Effector memory CD8-positive, alpha-beta T cell (primary cell): ENCODE measurements around the gene GNG13.

Experiments
- ATAC-seq: fragments of 150-1000 bp; cut with Tn5 transposase; replicated peaks from 2 replicates; pipeline ENCODE4 v1.10.0; 2021; ENCODE audit warnings: mild to moderate bottlenecking, moderate library complexity
- DNase-seq, 3 experiments: peaks; one replicate each; pipeline ENCODE4 v3.0.0; 2021
- H3K27ac Mint-ChIP-seq, 2 donors: one replicate each; pipeline ENCODE4 v1.8.0; 2022; ENCODE audit warnings: mild to moderate bottlenecking in 2 of 2, mixed read lengths in 2 of 2, moderate library complexity in 2 of 2
- H3K27me3 Mint-ChIP-seq, 2 donors: one replicate each; pipeline ENCODE4 v1.8.0; 2022; ENCODE audit warnings: mixed read lengths in 2 of 2
- H3K36me3 Mint-ChIP-seq: one replicate; pipeline ENCODE4 v1.8.0; 2022; ENCODE audit warnings: mild to moderate bottlenecking, moderate library complexity, mixed read lengths; ENCODE audit not compliant: insufficient read depth
- H3K4me1 Mint-ChIP-seq, 2 donors: one replicate each; pipeline ENCODE4 v1.8.0; 2022; ENCODE audit warnings: low read depth in 2 of 2, mixed read lengths in 2 of 2
- H3K4me3 Mint-ChIP-seq, 2 donors: one replicate each; pipeline ENCODE4 v1.8.0; 2022; ENCODE audit warnings: mild to moderate bottlenecking in 2 of 2, mixed read lengths in 2 of 2, moderate library complexity in 2 of 2
- H3K9me3 Mint-ChIP-seq, 2 donors: one replicate each; pipeline ENCODE4 v1.8.0; 2022; ENCODE audit warnings: mixed read lengths in 2 of 2

GNG13 gene

DNA sequence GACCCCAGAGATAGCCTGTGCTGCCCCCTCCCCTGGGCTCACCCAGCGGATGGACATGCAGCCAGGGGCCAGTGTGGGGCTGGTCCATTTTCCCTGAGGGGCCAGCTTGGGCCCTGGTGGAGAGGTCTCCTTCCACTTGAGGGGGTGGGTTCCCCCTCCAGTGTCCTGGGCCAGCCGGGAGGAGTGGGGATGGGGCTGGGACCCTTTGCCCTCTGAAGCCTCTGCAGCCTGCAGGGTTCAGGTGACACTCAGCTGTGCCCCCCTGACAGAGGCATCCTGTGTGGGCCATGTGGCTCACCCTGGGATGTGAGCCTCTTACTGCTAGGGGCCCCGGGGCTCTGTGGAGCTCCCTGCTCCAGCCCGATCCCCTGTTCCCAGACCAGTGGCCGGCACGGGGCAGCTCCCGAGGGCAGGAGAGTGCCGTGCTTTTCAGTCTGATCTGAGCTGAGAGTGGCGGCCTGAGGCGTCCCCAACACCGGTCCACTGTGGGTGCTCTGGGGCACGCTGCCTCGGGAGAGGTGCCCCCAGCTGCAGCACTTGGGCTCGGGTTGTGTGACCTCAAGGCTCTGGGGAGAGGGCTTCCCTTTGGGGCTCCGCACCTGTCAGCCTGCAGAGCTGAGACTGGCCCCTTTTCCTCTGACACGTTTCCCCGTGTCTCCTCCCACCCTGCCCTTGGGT lies 439 bp upstream of the GNG13 start:
- peaks cover under 1% of the 10 kb centered on the region for H3K36me3 Mint-ChIP-seq
- DNase-seq (no peak), ATAC-seq (no peak)
- H3K27me3 Mint-ChIP-seq = peaks cover 0 to 39% of the 10 kb centered on the region in 2 donors
- no peaks in the 10 kb centered on the region for H3K9me3 Mint-ChIP-seq
- H3K4me3 Mint-ChIP-seq = no peak overlapping the region
- H3K27ac Mint-ChIP-seq = no peak overlapping the region
- no peaks in the 10 kb centered on the region for H3K4me1 Mint-ChIP-seq

DNA sequence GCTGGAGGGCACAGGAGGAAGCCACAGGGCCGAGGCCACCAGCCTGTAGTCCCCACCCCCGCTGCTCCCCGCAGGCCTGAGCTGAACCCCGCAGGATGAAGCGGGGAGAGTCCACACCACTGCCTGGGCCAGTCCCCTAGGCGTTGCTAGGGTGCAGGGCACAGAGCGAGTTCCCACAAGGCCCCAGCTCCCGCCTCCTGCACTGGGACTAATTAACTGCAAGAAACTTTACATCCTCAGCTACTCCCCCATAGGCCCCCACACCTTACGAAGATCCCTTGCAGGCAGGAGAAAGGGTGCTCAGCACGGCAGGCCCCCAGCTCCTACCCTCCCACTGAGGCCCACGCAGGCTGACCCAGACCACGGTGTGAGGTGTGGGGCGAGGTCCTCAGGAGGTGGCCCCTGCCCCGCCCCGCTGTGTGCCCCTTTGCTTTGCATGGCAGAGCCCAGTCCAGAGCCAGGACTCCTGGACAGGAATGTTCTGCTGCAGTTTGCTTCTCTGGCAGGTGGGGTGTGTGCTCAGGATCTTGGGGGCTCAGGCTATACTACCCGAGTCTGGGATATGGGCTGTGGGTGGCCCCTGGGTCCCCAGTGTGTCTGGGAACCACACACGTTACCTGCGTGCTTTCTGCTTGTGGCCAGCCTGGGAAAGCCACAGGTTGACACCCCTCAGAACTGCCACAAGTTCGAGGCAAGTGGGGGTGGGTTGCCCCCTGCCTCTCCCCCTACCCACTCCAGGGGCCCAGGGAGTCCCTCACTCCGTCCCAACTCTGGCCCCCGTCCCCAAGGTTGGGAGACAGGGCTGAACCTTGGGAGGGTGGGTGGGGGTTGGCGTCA lies 1.2 kb downstream of the GNG13 start:
- H3K9me3 Mint-ChIP-seq = no peaks in the 10 kb centered on the region
- no peaks in the 10 kb centered on the region for H3K36me3 Mint-ChIP-seq
- H3K4me3 Mint-ChIP-seq = no peak overlapping the region
- DNase-seq (no peak), ATAC-seq (no peak)
- no peak overlapping the region for H3K27ac Mint-ChIP-seq
- peaks cover 0 to 2% of the 10 kb centered on the region in 2 donors for H3K4me1 Mint-ChIP-seq
- H3K27me3 Mint-ChIP-seq = peaks cover 0 to 39% of the 10 kb centered on the region in 2 donors

DNA sequence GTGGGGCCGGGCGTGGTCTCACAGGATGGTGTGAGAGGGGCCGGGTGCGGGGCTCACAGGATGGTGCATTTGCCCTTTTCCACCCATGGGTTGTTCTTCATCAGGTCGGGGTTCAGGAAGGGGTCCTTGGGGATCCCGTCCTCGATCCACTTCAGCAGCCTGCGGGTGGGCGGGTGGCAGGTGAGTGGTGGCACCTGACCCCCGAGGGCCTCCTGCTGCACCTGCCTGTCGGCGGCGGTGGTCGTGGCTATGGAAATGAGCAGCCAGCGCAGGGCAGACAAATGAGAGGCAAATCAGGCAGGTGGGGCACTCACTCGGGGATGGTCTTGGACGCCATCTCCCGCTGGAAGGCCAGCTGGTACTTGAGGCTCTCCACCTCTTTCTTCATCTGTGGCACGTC lies 1.9 kb downstream of the GNG13 start:
- Mint-ChIP-seq H3K9me3 (no peaks in the 10 kb centered on the region), H3K4me1 (peaks cover 0 to 2% of the 10 kb centered on the region in 2 donors), H3K27ac (no peak overlapping the region), H3K4me3 (no peak overlapping the region), H3K36me3 (no peaks in the 10 kb centered on the region), H3K27me3 (peaks cover 0 to 39% of the 10 kb centered on the region in 2 donors)
- ATAC-seq (no peak), DNase-seq (no peak)

DNA sequence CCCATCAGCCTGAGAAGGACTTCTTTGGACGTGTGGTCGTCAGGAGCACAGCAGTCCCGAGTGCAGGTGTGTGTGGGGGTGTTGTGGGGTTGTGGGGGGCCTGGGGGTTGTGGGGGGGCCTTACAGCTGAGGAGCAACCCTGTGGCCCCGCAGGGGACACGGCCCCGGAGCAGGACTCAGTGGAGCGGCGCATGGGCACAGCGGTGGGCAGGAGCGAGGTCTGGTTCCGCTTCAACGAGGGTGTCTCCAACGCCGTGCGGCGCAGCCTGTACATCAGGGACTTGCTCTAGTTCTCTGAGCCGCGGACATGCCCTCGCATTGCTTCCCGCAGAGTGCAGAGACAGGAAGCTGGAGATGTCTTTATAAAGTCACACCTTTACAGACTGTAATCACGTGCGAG lies 2.8 kb downstream of the GNG13 start:
- Mint-ChIP-seq H3K4me1 (peaks cover 0 to 2% of the 10 kb centered on the region in 2 donors), H3K27ac (no peak overlapping the region), H3K4me3 (no peak overlapping the region), H3K27me3 (peaks cover 0 to 37% of the 10 kb centered on the region in 2 donors), H3K9me3 (no peaks in the 10 kb centered on the region), H3K36me3 (no peaks in the 10 kb centered on the region)
- ATAC-seq = no peak
- no peak for DNase-seq

DNA sequence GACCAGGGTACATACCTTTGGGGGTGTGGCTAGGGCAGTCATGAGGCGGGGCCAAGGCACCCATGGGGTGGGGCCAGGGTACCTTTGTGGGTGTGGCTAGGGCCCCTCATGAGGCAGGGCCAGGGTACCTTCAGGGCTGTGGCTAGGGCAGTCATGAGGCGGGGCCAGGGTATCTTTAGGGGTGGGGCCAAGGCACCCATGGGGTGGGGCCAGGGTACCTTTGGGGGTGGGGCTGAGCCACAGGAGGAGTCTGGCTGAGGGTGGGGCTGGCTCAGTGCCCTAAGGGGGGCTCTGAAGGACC lies 3.5 kb downstream of the GNG13 start:
- H3K27me3 Mint-ChIP-seq = peaks cover 0 to 31% of the 10 kb centered on the region in 2 donors
- H3K4me1 Mint-ChIP-seq = peaks cover 0 to 2% of the 10 kb centered on the region in 2 donors
- H3K9me3 Mint-ChIP-seq = no peaks in the 10 kb centered on the region
- no peak overlapping the region for H3K4me3 Mint-ChIP-seq
- H3K36me3 Mint-ChIP-seq = no peaks in the 10 kb centered on the region
- ATAC-seq = no peak
- no peak overlapping the region for H3K27ac Mint-ChIP-seq
- DNase-seq = no peak

DNA sequence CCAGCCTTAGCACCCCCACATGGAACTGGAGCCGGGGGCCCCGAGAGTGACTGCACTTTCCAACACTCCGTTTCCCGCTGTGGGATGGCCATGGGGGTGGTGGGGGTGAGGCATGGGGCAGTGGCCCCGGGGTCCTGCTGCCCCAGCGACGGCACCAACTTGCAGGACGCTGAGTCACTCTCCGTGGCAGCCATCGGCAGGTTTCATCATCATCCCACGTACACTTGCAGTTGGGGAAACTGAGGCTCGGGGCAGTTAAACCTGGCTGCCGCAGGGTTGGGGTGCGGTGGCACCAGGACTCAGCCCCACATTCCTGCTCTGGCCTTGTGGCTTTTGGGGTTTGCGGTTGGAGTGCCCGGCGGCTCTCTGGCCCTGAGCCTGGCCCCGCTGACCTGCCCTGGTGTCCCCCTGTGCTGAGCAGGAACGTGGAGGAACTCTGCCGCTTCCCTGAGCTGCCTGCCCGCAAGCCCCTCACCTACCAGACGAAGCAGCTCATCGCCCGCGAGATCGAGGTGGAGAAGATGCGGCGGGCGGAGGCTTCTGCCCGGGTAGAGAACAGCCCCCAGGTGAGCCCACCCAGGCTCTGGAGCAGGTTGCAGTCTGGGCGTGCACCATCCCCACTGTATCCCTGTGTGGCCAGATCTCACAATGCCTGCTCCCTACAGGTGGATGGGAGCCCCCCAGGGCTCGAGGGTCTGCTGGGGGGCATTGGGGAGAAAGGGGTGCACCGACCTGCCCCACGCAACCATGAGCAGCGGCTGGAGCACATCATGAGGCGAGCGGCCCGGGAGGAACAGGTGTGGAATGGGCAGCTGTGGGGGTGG lies 4.0 kb downstream of the GNG13 start:
- no peak for ATAC-seq
- H3K4me1 Mint-ChIP-seq = peaks cover 0 to 2% of the 10 kb centered on the region in 2 donors
- H3K36me3 Mint-ChIP-seq = no peaks in the 10 kb centered on the region
- DNase-seq = no peak
- peaks cover 0 to 26% of the 10 kb centered on the region in 2 donors for H3K27me3 Mint-ChIP-seq
- H3K9me3 Mint-ChIP-seq = no peaks in the 10 kb centered on the region
- H3K27ac Mint-ChIP-seq = no peak overlapping the region
- H3K4me3 Mint-ChIP-seq = no peak overlapping the region

DNA sequence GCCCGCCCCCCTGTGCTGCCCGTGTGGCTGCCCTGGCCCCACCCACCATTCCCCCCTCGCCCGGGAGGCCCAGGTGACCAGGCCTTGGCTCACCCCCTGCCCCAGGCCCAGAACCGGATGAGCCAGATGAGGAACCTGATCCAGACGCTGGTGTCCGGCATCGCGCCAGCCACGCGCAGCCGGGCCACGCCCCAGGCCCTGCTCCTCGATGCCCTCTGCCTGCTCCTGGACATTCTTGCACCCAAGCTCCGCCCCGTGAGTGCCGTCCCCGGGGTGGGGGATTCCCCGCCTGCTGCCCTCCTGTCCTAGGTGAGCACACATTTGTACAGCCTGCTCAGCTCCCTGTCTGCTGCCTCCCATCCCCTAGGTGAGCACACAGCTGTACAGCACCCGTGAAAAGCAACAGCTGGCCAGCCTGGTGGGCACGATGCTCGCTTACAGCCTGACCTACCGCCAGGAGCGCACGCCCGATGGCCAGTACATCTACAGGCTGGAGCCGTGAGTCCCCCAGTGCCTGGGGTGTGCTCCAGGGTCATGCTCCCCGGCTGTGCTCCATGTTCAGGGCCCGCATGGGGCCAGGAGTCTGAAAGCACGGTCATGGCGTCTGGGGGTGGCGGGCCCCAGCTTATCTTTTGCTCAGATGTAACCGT lies 4.8 kb downstream of the GNG13 start:
- Mint-ChIP-seq H3K9me3 (no peaks in the 10 kb centered on the region), H3K4me3 (no peak overlapping the region), H3K27ac (no peak overlapping the region), H3K4me1 (peaks cover 0 to 2% of the 10 kb centered on the region in 2 donors), H3K36me3 (no peaks in the 10 kb centered on the region), H3K27me3 (peaks cover 0 to 18% of the 10 kb centered on the region in 2 donors)
- DNase-seq = no peak
- ATAC-seq = no peak

DNA sequence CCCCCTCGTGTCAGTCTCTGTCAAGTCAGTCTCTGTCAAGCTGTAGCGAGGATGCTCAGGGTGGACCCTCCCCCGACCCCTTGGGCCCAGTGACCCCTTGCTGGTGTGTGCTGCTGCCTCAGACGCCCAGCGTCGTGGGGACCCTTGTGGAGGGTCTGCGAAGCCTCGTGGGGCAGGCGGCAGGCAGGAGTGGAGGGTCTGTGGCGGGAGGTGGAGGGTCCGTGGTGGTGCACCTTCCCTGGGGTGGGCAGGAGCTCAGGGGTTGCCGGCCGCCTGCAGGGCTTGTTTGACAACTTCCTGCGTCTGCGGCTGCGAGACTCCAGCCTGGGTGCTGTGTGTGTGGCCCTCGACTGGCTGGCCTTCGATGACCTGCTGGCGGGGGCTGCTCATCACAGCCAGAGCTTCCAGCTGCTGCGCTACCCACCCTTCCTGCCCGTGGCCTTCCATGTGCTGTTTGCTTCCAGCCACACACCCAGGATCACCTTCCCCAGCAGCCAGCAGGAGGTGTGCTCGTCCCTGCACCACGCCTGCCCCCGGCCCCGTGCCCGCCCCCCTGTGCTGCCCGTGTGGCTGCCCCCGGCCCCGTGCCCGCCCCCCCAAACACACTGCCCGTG lies 5.6 kb downstream of the GNG13 start:
- no peak overlapping the region for H3K27ac Mint-ChIP-seq

DNA sequence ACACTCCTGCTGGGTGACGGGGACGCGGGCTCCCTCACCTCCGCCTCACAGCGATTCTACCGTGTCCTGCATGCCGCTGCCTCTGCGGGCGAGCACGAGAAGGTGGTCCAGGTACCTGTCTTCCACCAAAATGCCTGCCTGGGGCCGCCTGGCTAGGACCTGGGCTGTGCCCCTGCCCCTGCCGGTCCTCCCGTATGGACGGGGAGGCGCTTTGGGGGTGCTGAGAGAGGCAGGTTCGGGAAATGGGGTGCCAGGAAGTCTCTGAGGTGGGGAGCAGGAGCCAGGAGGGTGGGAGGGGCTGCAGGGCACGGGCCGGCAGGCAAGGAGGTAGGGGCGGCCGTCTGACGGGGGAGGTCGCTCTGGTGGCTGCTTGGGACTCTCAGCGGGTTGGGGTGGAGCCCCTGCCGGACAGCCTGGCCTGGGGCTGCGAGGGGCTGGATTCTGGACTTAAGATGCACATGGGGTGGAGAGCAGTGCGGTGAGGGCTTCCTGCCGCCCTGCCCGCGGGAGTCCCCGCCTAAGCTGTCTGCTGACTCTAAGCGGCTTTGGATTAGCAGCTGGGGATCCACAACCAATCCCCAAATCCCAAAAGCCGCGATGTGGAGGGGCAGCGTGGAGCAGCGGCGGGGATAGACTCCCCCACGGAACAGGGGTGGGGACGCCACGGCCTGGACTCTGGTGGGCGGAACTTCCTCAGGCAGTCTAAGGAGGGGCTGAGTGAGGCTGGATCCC lies 6.3 kb downstream of the GNG13 start:
- ATAC-seq (no peak), DNase-seq (no peak)
- Mint-ChIP-seq H3K36me3 (no peaks in the 10 kb centered on the region), H3K9me3 (no peaks in the 10 kb centered on the region), H3K4me3 (no peak overlapping the region), H3K27me3 (peaks cover 0 to 16% of the 10 kb centered on the region in 2 donors), H3K4me1 (peaks cover 0 to 5% of the 10 kb centered on the region in 2 donors), H3K27ac (no peak overlapping the region)

More for the DNA sequence above, 5.6 kb downstream of the GNG13 start:
- no peaks in the 10 kb centered on the region for H3K9me3 Mint-ChIP-seq
- ATAC-seq = no peak
- H3K36me3 Mint-ChIP-seq = no peaks in the 10 kb centered on the region
- H3K4me1 Mint-ChIP-seq = peaks cover 0 to 3% of the 10 kb centered on the region in 2 donors
- peaks cover 0 to 17% of the 10 kb centered on the region in 2 donors for H3K27me3 Mint-ChIP-seq
- no peak for DNase-seq
- H3K4me3 Mint-ChIP-seq = no peak overlapping the region

DNA sequence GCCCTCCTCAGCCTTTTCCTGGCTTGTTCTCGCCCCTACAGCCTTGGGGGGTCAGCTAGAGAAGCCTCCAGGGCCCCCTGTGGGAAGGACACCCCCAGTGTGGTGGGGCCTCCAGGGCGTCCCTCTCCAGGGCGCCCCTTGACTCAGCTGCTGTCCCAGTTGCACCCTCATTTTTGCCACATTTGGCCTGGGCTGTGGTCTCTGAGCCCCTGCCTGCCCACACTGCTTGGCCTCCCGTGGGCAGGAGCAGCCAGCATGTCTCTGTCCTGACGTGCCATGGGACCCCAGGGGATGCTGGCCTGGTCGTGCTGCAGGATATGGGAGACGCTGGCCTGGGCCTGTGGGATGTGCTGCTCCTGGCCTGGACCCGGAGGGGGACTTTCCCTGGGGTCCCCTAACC lies 7.1 kb downstream of the GNG13 start:
- Mint-ChIP-seq H3K27me3 (peaks cover 0 to 8% of the 10 kb centered on the region in 2 donors), H3K27ac (no peak overlapping the region), H3K4me1 (peaks cover 0 to 5% of the 10 kb centered on the region in 2 donors), H3K9me3 (no peaks in the 10 kb centered on the region), H3K36me3 (no peaks in the 10 kb centered on the region), H3K4me3 (no peak overlapping the region)
- ATAC-seq (no peak), DNase-seq (no peak)

DNA sequence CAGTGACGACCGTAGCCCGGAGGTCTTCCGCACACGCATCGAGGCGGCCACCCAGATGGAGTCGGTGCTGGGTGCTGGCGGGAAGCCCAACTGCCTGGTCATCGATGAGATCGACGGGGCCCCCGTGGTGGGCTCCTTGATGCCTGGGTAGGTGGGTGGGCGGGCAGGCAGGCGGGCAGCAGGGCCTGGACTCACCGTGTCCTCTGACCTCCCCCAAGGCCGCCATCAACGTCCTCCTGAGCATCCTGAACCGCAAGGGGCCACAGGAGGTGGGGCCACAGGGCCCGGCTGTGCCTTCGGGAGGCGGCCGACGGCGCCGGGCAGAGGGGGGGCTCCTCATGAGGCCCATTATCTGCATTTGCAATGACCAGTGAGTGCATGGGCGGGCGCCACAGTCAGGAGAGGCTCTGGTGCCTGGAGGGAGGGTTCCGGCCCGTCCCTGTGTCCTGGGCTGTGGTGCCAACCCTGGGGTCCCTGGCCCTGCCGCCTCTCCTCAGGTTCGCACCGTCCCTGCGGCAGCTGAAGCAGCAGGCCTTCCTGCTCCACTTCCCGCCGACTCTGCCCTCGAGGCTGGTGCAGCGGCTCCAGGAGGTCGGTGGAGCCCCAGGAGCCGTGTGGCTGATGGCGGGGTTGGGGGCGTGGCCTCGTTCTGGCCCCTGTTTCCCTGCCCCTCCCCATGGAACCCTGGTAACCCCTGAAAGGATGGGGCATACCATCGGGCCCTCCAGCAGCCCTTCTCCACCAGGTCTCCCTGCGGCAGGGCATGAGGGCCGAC lies 8.1 kb downstream of the GNG13 start:
- ATAC-seq = no peak
- H3K36me3 Mint-ChIP-seq = no peaks in the 10 kb centered on the region
- DNase-seq = no peak
- H3K27me3 Mint-ChIP-seq = no peaks in the 10 kb centered on the region
- H3K9me3 Mint-ChIP-seq = no peaks in the 10 kb centered on the region
- no peak overlapping the region for H3K4me3 Mint-ChIP-seq
- H3K4me1 Mint-ChIP-seq = peaks cover 0 to 5% of the 10 kb centered on the region in 2 donors
- no peak overlapping the region for H3K27ac Mint-ChIP-seq

DNA sequence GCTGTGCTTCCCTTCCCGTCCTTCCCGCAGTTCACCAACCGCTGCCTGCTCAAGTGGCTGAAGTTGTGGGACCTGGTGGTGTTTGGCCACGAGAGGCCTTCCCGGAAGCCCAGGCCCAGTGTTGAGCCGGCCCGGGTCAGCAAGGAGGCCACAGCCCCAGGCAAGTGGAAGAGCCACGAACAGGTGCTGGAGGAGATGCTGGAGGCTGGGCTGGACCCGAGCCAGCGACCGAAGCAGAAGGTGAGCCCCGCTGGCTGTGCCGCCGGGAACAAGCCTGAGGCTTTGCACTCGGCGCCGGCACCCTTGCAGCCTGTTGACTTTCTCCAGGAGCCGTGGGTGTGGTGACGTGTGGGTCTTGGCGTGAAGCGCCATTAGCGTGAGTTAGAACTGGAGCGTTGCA lies 9.4 kb downstream of the GNG13 start:
- H3K9me3 Mint-ChIP-seq = no peaks in the 10 kb centered on the region

More for the DNA sequence above, 9.4 kb downstream of the GNG13 start:
- Mint-ChIP-seq H3K4me1 (peaks cover 0 to 8% of the 10 kb centered on the region in 2 donors), H3K27me3 (no peaks in the 10 kb centered on the region), H3K36me3 (no peaks in the 10 kb centered on the region), H3K4me3 (no peak overlapping the region), H3K27ac (no peak overlapping the region)
- no peak for DNase-seq
- no peak for ATAC-seq
